ENCODE measurements around the gene LEFTY1. TPM values are rescaled to one million over a fixed set of nuclear protein-coding genes. Genes with fewer than 3 reads are reported as not detected.

The LEFTY1 gene
- polyA plus RNA-seq, 1 donor from 2014 or later: 4.1 TPM

DNA sequence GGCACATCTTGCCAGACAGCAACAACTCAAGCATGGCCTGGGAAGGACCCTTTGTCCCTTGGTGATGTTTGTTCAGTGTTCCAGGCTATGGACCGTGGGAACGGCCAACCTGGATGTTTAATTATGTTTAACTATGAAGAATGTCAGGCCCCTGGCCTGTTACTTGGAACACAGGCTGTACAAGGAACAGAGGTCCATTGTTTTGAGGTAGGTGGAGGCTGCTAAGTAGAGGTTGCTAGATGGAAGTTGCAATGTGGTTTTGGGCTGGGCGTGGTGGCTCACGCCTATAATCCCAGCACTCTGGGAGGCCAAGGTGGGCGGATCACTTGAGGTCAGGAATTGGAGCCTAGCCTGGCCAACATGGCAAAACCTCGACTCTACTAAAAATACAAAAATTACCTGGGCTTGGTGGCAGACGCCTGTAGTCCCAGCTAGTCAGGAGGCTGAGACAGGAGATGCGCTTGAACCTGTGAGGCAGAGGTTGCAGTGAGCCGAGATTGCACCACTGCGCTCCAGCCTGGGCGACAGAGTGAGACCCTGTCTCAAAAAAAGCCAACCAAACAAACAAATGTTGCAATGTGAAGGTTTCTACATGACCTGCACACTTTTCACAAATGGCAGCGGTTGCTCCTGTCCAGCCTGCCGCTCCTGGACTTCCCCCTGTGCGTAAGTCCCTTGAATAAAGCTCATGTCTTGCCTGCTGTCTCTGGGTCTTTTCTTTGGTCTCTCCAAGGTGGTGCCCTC is 2.5 kb upstream of the LEFTY1 start:
- Histone ChIP-seq H3K27me3 (ENCODE audit: insufficient read depth, low read depth, low read length) (no peaks in the 10 kb centered on the region), H3K4me3 (ENCODE audit: low read length) (no peak overlapping the region), H3K9ac (ENCODE audit: low read length) (no peak overlapping the region), H3K9me2 (ENCODE audit: insufficient read depth, low read length) (no peaks in the 10 kb centered on the region), H3K4me2 (ENCODE audit: low read length) (no peak overlapping the region), H3K27ac (ENCODE audit: low read length) (no peak overlapping the region), H2AFZ (ENCODE audit: low read depth, low read length) (no peak overlapping the region), H4K20me1 (ENCODE audit: insufficient read depth) (no peaks in the 10 kb centered on the region), H3K9me3 (ENCODE audit: low read length) (no peaks in the 10 kb centered on the region), H3F3A (ENCODE audit: insufficient read depth, low read length, poor library complexity, severe bottlenecking) (no peaks in the 10 kb centered on the region), H3K79me2 (replicated peaks; ENCODE audit: insufficient read depth, low read length) (no peaks in the 10 kb centered on the region), H3K36me3 (ENCODE audit: insufficient read depth, low read length) (no peaks in the 10 kb centered on the region)
- no peak for TF ChIP-seq RAD21 (conservative IDR thresholded peaks at IDR 0.05)
- TF ChIP-seq, protein P1, sequence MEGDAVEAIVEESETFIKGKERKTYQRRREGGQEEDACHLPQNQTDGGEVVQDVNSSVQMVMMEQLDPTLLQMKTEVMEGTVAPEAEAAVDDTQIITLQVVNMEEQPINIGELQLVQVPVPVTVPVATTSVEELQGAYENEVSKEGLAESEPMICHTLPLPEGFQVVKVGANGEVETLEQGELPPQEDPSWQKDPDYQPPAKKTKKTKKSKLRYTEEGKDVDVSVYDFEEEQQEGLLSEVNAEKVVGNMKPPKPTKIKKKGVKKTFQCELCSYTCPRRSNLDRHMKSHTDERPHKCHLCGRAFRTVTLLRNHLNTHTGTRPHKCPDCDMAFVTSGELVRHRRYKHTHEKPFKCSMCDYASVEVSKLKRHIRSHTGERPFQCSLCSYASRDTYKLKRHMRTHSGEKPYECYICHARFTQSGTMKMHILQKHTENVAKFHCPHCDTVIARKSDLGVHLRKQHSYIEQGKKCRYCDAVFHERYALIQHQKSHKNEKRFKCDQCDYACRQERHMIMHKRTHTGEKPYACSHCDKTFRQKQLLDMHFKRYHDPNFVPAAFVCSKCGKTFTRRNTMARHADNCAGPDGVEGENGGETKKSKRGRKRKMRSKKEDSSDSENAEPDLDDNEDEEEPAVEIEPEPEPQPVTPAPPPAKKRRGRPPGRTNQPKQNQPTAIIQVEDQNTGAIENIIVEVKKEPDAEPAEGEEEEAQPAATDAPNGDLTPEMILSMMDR (IDR thresholded peaks at IDR 0.05; ENCODE audit: poor library complexity, severe bottlenecking): no peak

DNA sequence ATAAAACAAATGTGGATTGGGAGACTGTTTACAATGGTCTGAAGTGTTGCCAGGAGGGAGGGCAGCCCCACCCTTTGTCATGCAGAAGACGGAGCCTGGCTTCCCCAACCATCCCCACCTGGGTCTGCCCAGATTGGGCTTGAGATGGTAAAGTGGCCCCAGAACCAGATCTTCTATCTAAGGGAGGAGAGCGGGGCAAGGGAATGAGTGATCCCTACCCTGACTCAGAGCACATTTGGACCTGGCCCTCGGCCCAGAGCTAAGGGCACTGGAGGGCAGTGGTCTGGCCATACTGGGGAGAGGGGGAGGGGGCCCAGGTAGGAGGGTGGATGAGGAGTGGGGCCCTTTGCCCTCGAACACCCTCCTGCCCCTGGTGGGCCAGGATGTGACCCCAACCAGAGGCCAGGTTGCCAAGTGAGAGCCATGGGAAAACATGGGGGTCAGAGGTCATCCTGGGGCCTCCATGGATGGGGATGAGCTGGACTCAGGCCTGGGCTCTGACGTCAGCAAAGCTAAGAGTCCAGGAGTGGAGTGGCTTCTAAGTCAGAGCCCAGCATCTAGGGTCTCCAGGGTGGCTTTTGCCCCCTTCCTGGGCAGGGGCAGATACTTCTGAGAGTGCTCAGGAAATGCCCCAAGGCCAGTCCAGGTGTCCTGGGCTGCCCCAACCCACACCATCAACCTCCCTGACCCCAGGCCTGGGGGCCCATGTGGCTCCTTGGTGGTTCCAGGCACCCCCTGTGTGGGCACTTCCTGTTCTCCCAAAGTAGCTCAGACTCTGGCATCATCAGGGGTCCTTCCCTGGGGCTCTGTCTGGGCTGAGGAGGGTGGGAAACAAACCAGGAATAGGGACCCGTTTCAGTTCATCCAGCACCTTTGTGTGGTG is 1.6 kb upstream of the LEFTY1 start:
- no peaks in the 10 kb centered on the region for H3K79me2 ChIP-seq (replicated peaks; ENCODE audit: insufficient read depth, low read length)
- H3K4me3 ChIP-seq (ENCODE audit: low read length): no peak overlapping the region
- no peak overlapping the region for H3K27ac ChIP-seq (ENCODE audit: low read length)
- H3F3A ChIP-seq (ENCODE audit: insufficient read depth, low read length, poor library complexity, severe bottlenecking): no peaks in the 10 kb centered on the region
- no peaks in the 10 kb centered on the region for H3K9me2 ChIP-seq (ENCODE audit: insufficient read depth, low read length)
- TF ChIP-seq, protein P2, sequence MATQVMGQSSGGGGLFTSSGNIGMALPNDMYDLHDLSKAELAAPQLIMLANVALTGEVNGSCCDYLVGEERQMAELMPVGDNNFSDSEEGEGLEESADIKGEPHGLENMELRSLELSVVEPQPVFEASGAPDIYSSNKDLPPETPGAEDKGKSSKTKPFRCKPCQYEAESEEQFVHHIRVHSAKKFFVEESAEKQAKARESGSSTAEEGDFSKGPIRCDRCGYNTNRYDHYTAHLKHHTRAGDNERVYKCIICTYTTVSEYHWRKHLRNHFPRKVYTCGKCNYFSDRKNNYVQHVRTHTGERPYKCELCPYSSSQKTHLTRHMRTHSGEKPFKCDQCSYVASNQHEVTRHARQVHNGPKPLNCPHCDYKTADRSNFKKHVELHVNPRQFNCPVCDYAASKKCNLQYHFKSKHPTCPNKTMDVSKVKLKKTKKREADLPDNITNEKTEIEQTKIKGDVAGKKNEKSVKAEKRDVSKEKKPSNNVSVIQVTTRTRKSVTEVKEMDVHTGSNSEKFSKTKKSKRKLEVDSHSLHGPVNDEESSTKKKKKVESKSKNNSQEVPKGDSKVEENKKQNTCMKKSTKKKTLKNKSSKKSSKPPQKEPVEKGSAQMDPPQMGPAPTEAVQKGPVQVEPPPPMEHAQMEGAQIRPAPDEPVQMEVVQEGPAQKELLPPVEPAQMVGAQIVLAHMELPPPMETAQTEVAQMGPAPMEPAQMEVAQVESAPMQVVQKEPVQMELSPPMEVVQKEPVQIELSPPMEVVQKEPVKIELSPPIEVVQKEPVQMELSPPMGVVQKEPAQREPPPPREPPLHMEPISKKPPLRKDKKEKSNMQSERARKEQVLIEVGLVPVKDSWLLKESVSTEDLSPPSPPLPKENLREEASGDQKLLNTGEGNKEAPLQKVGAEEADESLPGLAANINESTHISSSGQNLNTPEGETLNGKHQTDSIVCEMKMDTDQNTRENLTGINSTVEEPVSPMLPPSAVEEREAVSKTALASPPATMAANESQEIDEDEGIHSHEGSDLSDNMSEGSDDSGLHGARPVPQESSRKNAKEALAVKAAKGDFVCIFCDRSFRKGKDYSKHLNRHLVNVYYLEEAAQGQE (IDR thresholded peaks at IDR 0.05; ENCODE audit: borderline replicate concordance): no peak
- TF ChIP-seq TAF1 (IDR thresholded peaks at IDR 0.05; ENCODE audit: low read depth) (no peak), EZH2 (IDR thresholded peaks at IDR 0.05; ENCODE audit: borderline replicate concordance, insufficient read depth, low read length, poor library complexity, severe bottlenecking) (no peak), POLR2AphosphoS5 (IDR thresholded peaks at IDR 0.05) (no peak), EP300 (conservative IDR thresholded peaks at IDR 0.05; ENCODE audit: poor library complexity, severe bottlenecking) (no peak), SMC3 (conservative IDR thresholded peaks at IDR 0.05; ENCODE audit: poor library complexity) (no peak), MXI1 (conservative IDR thresholded peaks at IDR 0.05; ENCODE audit: poor library complexity, severe bottlenecking) (no peak), RAD21 (conservative IDR thresholded peaks at IDR 0.05) (no peak)
- TF ChIP-seq, protein P1 (IDR thresholded peaks at IDR 0.05; ENCODE audit: poor library complexity, severe bottlenecking): no peak
- no peaks in the 10 kb centered on the region for H3K9me3 ChIP-seq (ENCODE audit: low read length)
- no peak overlapping the region for H3K4me2 ChIP-seq (ENCODE audit: low read length)
- no peaks in the 10 kb centered on the region for H3K27me3 ChIP-seq (ENCODE audit: insufficient read depth, low read depth, low read length)
- H4K20me1 ChIP-seq (ENCODE audit: insufficient read depth): no peaks in the 10 kb centered on the region
- H2AFZ ChIP-seq (ENCODE audit: low read depth, low read length): no peak overlapping the region
- H3K36me3 ChIP-seq (ENCODE audit: insufficient read depth, low read length): no peaks in the 10 kb centered on the region
- H3K9ac ChIP-seq (ENCODE audit: low read length): no peak overlapping the region
